ENCODE data around the gene TPK1. TPM values are rescaled to one million over a fixed set of nuclear protein-coding genes. Genes with fewer than 3 reads are reported as not detected.

Gene TPK1
- total RNA-seq, 5 donors from 2014 or later (not counting 1 experiment from before 2014, with no cell fraction given): 19.1 to 31.6 (median 22.0) TPM

GRCh38 chr7:144517749-144518148 lies 318.1 kb downstream of the TPK1 start:
- H3K4me1 ChIP-seq (ENCODE audit: control insufficient read depth in 1 of 2, extremely low read depth in 1 of 2, insufficient read depth in 2 of 2, low read length in 2 of 2): peaks cover 0 to 6% of the 10 kb centered on the region in 2 experiments
- no peak overlapping the region for H3K4me3 Mint-ChIP-seq

GRCh38 chr7:144516729-144517525 lies 318.9 kb downstream of the TPK1 start:
- H3K36me3 Mint-ChIP-seq: peaks cover 7% of the 10 kb centered on the region
- H3K27me3 Mint-ChIP-seq: no peaks in the 10 kb centered on the region
- DNase-seq (no peak), ATAC-seq (replicated peaks in 1 of 4) (no peak)
- no peak overlapping the region for H3K4me3 Mint-ChIP-seq
- H3K27ac Mint-ChIP-seq: no peak overlapping the region
- H3K27me3 ChIP-seq (replicated peaks in 1 of 2; ENCODE audit: control insufficient read depth in 2 of 2, extremely low read depth in 1 of 2, insufficient read depth in 2 of 2, low read length in 1 of 2): no peaks in the 10 kb centered on the region
- CTCF ChIA-PET: interaction anchor here in 1 of 2 donors (0.9 kb wide), 1 partner anchor 9 kb away, joined by 3 read pairs; no protein-coding TSS in a partner anchor
- no peak overlapping the region for H3K27ac ChIP-seq (ENCODE audit: low read length)
- H3K4me3 ChIP-seq (ENCODE audit: control insufficient read depth in 1 of 2, extremely low read depth in 1 of 2, low read length in 1 of 2): no peak overlapping the region
- H3K4me1 Mint-ChIP-seq: peaks cover 29 to 38% (median 29%) of the 10 kb centered on the region in 3 donors
- H3K4me1 ChIP-seq (ENCODE audit: control insufficient read depth in 1 of 2, extremely low read depth in 1 of 2, insufficient read depth in 2 of 2, low read length in 2 of 2): peaks cover 0 to 6% of the 10 kb centered on the region in 2 experiments
- WGBS (ENCODE audit: insufficient coverage): 63% methylated on average over 1 of the region's 3 CpGs
- H3K36me3 ChIP-seq (ENCODE audit: control insufficient read depth in 2 of 2, extremely low read depth in 1 of 2, insufficient read depth in 1 of 2, low read length in 1 of 2): no peaks in the 10 kb centered on the region
- no peaks in the 10 kb centered on the region for H3K9me3 ChIP-seq
- POLR2A ChIA-PET: no interaction called here
- H3K9me3 Mint-ChIP-seq: no peaks in the 10 kb centered on the region

More at GRCh38 chr7:144517749-144518148, 318.1 kb downstream of the TPK1 start:
- no peaks in the 10 kb centered on the region for H3K9me3 ChIP-seq
- ChIA-PET POLR2A (no interaction called here), CTCF (interaction anchor here in 1 of 2 donors (0.9 kb wide), 1 partner anchor 10 kb away, joined by 3 read pairs; no protein-coding TSS in a partner anchor)
- no peak overlapping the region for H3K4me3 ChIP-seq (ENCODE audit: control insufficient read depth in 1 of 2, extremely low read depth in 1 of 2, low read length in 1 of 2)
- DNase-seq (peak in 1 of 35 experiments; percentile 23), ATAC-seq (replicated peaks in 1 of 4) (peak; percentile 34 to 75 (median 62))
- H3K27me3 Mint-ChIP-seq: no peaks in the 10 kb centered on the region
- WGBS (ENCODE audit: insufficient coverage): no CpG with 5 or more reads among the region's 3 CpGs
- H3K36me3 Mint-ChIP-seq: peaks cover 12% of the 10 kb centered on the region
- H3K27ac Mint-ChIP-seq: no peak overlapping the region
- H3K4me1 Mint-ChIP-seq: peaks cover 29 to 38% (median 29%) of the 10 kb centered on the region in 3 donors
- H3K9me3 Mint-ChIP-seq: no peaks in the 10 kb centered on the region
- H3K36me3 ChIP-seq (ENCODE audit: control insufficient read depth in 2 of 2, extremely low read depth in 1 of 2, insufficient read depth in 1 of 2, low read length in 1 of 2): no peaks in the 10 kb centered on the region
- H3K27me3 ChIP-seq (replicated peaks in 1 of 2; ENCODE audit: control insufficient read depth in 2 of 2, extremely low read depth in 1 of 2, insufficient read depth in 2 of 2, low read length in 1 of 2): no peaks in the 10 kb centered on the region
- H3K27ac ChIP-seq (ENCODE audit: low read length): no peak overlapping the region

GRCh38 chr7:144513334-144513733 lies 322.5 kb downstream of the TPK1 start:
- Histone ChIP-seq H3K9me3 (no peaks in the 10 kb centered on the region), H3K4me3 (ENCODE audit: control insufficient read depth in 1 of 2, extremely low read depth in 1 of 2, low read length in 1 of 2) (no peak overlapping the region), H3K36me3 (ENCODE audit: control insufficient read depth in 2 of 2, extremely low read depth in 1 of 2, insufficient read depth in 1 of 2, low read length in 1 of 2) (no peaks in the 10 kb centered on the region), H3K27me3 (replicated peaks in 1 of 2; ENCODE audit: control insufficient read depth in 2 of 2, extremely low read depth in 1 of 2, insufficient read depth in 2 of 2, low read length in 1 of 2) (no peaks in the 10 kb centered on the region), H3K4me1 (ENCODE audit: control insufficient read depth in 1 of 2, extremely low read depth in 1 of 2, insufficient read depth in 2 of 2, low read length in 2 of 2) (peaks cover 0 to 6% of the 10 kb centered on the region in 2 experiments), H3K27ac (ENCODE audit: low read length) (no peak overlapping the region)
- Mint-ChIP-seq H3K27me3 (no peaks in the 10 kb centered on the region), H3K9me3 (no peaks in the 10 kb centered on the region), H3K4me3 (no peak overlapping the region), H3K36me3 (peaks cover 15% of the 10 kb centered on the region), H3K4me1 (peaks cover 15 to 17% (median 17%) of the 10 kb centered on the region in 3 donors), H3K27ac (no peak overlapping the region)
- POLR2A ChIA-PET: no interaction called here
- ATAC-seq (replicated peaks in 1 of 4) (no peak), DNase-seq (peak in 1 of 35 experiments; percentile 17)
- WGBS (ENCODE audit: insufficient coverage): no CpG with 5 or more reads among the region's 2 CpGs
- CTCF ChIA-PET: no interaction called here

- ChIA-PET POLR2A (no interaction called here), CTCF (no interaction called here)
- Histone ChIP-seq H3K27ac (ENCODE audit: low read length) (no peak overlapping the region), H3K36me3 (ENCODE audit: control insufficient read depth in 2 of 2, extremely low read depth in 1 of 2, insufficient read depth in 1 of 2, low read length in 1 of 2) (no peaks in the 10 kb centered on the region), H3K4me3 (ENCODE audit: control insufficient read depth in 1 of 2, extremely low read depth in 1 of 2, low read length in 1 of 2) (no peak overlapping the region), H3K27me3 (replicated peaks in 1 of 2; ENCODE audit: control insufficient read depth in 2 of 2, extremely low read depth in 1 of 2, insufficient read depth in 2 of 2, low read length in 1 of 2) (no peaks in the 10 kb centered on the region), H3K4me1 (ENCODE audit: control insufficient read depth in 1 of 2, extremely low read depth in 1 of 2, insufficient read depth in 2 of 2, low read length in 2 of 2) (no peaks in the 10 kb centered on the region), H3K9me3 (no peaks in the 10 kb centered on the region)
- H3K4me1 Mint-ChIP-seq: peaks cover 0 to 4% (median 0%) of the 10 kb centered on the region in 3 donors
- no peak for DNase-seq
- ATAC-seq (replicated peaks in 1 of 4): no peak
- no peak overlapping the region for H3K4me3 Mint-ChIP-seq
- H3K9me3 Mint-ChIP-seq: no peaks in the 10 kb centered on the region
- H3K36me3 Mint-ChIP-seq: peaks cover 27% of the 10 kb centered on the region
- H3K27me3 Mint-ChIP-seq: no peaks in the 10 kb centered on the region
- no peak overlapping the region for H3K27ac Mint-ChIP-seq
- 81% methylated on average over 3 of the region's 6 CpGs for WGBS (ENCODE audit: insufficient coverage)
These were observed 325.2 kb downstream of the TPK1 start for GRCh38 chr7:144510621-144511020.

GRCh38 chr7:144508702-144509101 lies 327.2 kb downstream of the TPK1 start:
- ATAC-seq (replicated peaks in 1 of 4) (no peak), DNase-seq (no peak)
- Histone ChIP-seq H3K4me1 (ENCODE audit: control insufficient read depth in 1 of 2, extremely low read depth in 1 of 2, insufficient read depth in 2 of 2, low read length in 2 of 2) (no peaks in the 10 kb centered on the region), H3K9me3 (no peaks in the 10 kb centered on the region), H3K36me3 (ENCODE audit: control insufficient read depth in 2 of 2, extremely low read depth in 1 of 2, insufficient read depth in 1 of 2, low read length in 1 of 2) (no peaks in the 10 kb centered on the region), H3K27me3 (replicated peaks in 1 of 2; ENCODE audit: control insufficient read depth in 2 of 2, extremely low read depth in 1 of 2, insufficient read depth in 2 of 2, low read length in 1 of 2) (no peaks in the 10 kb centered on the region), H3K27ac (ENCODE audit: low read length) (no peak overlapping the region), H3K4me3 (ENCODE audit: control insufficient read depth in 1 of 2, extremely low read depth in 1 of 2, low read length in 1 of 2) (no peak overlapping the region)
- POLR2A ChIA-PET: no interaction called here
- CTCF ChIA-PET: no interaction called here
- no peak overlapping the region for H3K27ac Mint-ChIP-seq
- 100% methylated on average over 1 of the region's 4 CpGs for WGBS (ENCODE audit: insufficient coverage)
- no peaks in the 10 kb centered on the region for H3K27me3 Mint-ChIP-seq
- H3K4me3 Mint-ChIP-seq: no peak overlapping the region
- H3K36me3 Mint-ChIP-seq: peaks cover 32% of the 10 kb centered on the region
- H3K9me3 Mint-ChIP-seq: no peaks in the 10 kb centered on the region
- H3K4me1 Mint-ChIP-seq: peaks cover 0 to under 1% (median 0%) of the 10 kb centered on the region in 3 donors

GRCh38 chr7:144503215-144503614 lies 332.6 kb downstream of the TPK1 start:
- DNase-seq (no peak), ATAC-seq (replicated peaks in 1 of 4) (no peak)
- POLR2A ChIA-PET: no interaction called here
- Mint-ChIP-seq H3K9me3 (no peaks in the 10 kb centered on the region), H3K4me1 (no peaks in the 10 kb centered on the region), H3K27ac (no peak overlapping the region), H3K36me3 (peaks cover 30% of the 10 kb centered on the region), H3K27me3 (no peaks in the 10 kb centered on the region), H3K4me3 (no peak overlapping the region)
- no peak overlapping the region for H3K27ac ChIP-seq (ENCODE audit: low read length)
- no peaks in the 10 kb centered on the region for H3K27me3 ChIP-seq (replicated peaks in 1 of 2; ENCODE audit: control insufficient read depth in 2 of 2, extremely low read depth in 1 of 2, insufficient read depth in 2 of 2, low read length in 1 of 2)
- no peaks in the 10 kb centered on the region for H3K4me1 ChIP-seq (ENCODE audit: control insufficient read depth in 1 of 2, extremely low read depth in 1 of 2, insufficient read depth in 2 of 2, low read length in 2 of 2)
- H3K4me3 ChIP-seq (ENCODE audit: control insufficient read depth in 1 of 2, extremely low read depth in 1 of 2, low read length in 1 of 2): no peak overlapping the region
- no peaks in the 10 kb centered on the region for H3K9me3 ChIP-seq
- H3K36me3 ChIP-seq (ENCODE audit: control insufficient read depth in 2 of 2, extremely low read depth in 1 of 2, insufficient read depth in 1 of 2, low read length in 1 of 2): no peaks in the 10 kb centered on the region
- 60% methylated on average over 1 of the region's 6 CpGs for WGBS (ENCODE audit: insufficient coverage)
- CTCF ChIA-PET: no interaction called here

All from T-cell (primary cell).